D721Med (cell line): Measurements from ENCODE around the gene ZFP57.

Experiments
- DNase-seq: peaks from one replicate; pipeline ENCODE4 v3.0.0; 2011; ENCODE audit warnings: low spot score; ENCODE audit not compliant: insufficient read length
- FAIRE-seq: peaks from 2 replicates; lab custom pipeline; 2011; peaks lifted over from hg19 to GRCh38; lab: Jason Lieb, UNC
- CTCF ChIP-seq: IDR thresholded peaks from 2 replicates; pipeline ENCODE4 v1.5.1; 2012; ENCODE audit warnings: mild to moderate bottlenecking, control low read depth; ENCODE audit not compliant: insufficient read depth; ENCODE audit errors: missing control alignments

Gene ZFP57

DNA sequence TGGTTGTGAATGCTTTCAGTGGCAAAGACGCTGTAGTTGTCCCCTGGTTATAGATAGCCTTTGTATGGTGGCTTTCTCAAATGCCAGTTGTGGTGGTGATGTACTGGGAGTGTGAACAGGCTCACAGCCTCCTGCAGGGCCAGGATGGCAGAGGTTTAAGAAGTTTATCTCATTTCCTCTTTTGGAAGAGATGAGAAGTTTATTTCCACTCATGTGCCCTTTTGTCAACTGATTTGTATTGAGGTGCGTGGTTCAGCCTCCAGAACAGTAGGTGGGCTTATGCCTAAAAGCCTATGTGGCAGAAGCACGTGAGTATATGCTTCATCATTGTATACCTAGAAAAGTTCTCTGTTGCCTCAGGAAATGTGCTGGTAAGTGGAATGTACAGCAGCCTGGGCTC lies 13.7 kb upstream of the ZFP57 start:
- DNase-seq (no peak), FAIRE-seq (no peak)
- TF ChIP-seq CTCF = no peak

DNA sequence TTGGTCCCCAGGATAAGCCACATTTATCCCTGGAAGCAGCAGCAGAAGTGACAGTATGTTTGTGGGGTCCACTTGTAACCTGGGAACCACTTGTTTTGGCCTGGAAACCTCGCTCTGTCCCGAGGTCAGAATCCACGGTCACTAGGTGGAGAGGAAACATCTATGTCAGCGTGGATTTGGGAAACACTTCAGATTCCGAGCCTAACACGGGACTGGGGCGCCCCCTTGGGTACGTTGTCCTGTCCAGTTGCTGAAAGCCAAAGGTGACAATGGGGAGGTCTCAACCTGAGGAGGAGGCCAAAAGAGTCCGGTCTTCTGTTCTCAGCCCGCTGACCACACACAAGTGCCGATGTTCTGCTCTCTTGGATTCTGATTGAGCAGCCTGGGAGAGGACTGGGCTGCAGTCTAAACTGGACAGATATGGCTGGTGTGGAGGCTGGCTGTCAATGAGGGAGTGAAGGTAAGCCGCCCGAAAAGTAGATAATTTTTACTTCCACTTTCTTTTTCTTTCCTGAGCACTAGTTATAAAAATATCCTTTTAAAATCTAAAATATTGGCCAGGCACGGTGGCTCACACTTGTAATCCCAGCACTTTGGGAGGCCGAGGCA lies 4.9 kb upstream of the ZFP57 start:
- no peak for TF ChIP-seq CTCF
- DNase-seq (no peak), FAIRE-seq (no peak)

- no peak for FAIRE-seq
- no peak for DNase-seq
- TF ChIP-seq CTCF = no peak
Observed at GRCh38 chr6:29681811-29682210, 859 bp upstream of the ZFP57 start.

GRCh38 chr6:29680416-29680815 lies 536 bp downstream of the ZFP57 start:
- FAIRE-seq (no peak), DNase-seq (no peak)
- TF ChIP-seq CTCF = no peak

- no peak for FAIRE-seq
- TF ChIP-seq CTCF = no peak
- no peak for DNase-seq
Observed at GRCh38 chr6:29679962-29680361, 990 bp downstream of the ZFP57 start.

DNA sequence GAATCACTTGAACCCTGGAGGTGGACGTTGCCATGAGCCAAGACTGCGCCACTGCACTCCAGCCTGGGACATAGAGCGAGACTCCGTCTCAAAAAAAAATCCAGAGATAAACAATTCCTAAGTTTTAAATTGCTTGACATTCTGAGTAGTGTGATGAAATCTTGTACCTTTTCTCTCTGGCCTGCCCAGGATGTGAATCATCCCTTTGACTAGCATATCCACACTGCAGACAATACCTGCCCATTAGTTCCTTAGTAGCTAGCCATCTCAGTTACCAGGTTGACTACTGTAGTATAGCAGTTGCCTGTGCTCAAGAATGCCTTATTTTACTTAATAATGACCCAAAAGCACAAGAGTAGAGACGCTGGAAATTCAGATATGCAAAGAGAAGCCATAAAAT lies 2.8 kb downstream of the ZFP57 start:
- no peak for DNase-seq
- no peak for FAIRE-seq
- no peak for TF ChIP-seq CTCF

DNA sequence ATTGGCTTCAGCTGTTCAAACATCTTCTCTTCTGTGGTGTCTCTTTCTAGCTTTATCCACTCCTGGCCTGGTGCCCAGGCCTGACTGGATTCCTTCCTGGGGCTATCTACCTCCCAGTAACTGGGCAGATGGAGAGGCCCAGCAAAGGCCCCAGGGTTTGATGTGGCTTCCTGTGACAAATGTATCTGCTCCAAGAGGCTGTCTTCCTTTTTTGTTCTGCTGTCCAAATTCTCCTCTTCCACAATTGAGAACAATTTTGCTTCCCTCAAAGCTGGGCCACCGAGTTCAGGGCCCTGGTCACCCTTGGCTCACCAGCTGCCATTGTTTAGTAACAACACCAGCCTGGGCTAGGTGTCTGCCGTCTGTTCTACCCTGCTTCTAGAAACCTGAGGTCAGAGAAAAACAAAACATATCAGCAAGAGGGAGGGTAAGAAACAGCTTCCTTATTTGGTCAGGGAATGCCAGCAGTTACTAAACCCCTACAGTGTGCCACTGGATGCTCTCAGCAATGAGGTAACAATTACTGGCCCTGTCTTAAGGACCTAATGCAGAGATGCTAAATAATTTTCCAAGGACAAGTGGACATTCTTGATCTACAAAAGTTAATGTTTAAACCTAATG lies 3.9 kb downstream of the ZFP57 start:
- FAIRE-seq (no peak), DNase-seq (no peak)
- TF ChIP-seq CTCF = no peak
